Measurements from ENCODE around the gene SLC35B1.

DNA sequence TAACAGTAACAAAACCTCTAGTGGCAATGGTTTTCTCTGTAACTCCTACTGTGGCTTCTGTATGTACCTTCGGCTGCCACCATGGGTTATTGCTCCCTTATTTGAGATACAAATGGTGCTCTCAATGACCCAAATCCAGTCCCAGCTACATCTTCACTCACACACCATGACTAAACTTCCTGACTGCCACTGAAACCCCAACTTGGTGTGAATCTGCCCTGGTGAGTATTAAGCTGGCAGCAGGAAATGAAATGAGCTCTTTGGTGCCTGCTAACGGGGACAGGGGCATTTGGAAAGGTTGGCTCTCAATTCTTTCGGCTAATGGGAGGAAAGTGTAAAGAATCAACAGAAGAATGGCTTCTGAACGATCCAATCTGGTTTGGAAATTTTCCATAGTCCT lies 7.5 kb upstream of the SLC35B1 start:
- TF ChIP-seq, protein P1, sequence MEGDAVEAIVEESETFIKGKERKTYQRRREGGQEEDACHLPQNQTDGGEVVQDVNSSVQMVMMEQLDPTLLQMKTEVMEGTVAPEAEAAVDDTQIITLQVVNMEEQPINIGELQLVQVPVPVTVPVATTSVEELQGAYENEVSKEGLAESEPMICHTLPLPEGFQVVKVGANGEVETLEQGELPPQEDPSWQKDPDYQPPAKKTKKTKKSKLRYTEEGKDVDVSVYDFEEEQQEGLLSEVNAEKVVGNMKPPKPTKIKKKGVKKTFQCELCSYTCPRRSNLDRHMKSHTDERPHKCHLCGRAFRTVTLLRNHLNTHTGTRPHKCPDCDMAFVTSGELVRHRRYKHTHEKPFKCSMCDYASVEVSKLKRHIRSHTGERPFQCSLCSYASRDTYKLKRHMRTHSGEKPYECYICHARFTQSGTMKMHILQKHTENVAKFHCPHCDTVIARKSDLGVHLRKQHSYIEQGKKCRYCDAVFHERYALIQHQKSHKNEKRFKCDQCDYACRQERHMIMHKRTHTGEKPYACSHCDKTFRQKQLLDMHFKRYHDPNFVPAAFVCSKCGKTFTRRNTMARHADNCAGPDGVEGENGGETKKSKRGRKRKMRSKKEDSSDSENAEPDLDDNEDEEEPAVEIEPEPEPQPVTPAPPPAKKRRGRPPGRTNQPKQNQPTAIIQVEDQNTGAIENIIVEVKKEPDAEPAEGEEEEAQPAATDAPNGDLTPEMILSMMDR (IDR thresholded peaks at IDR 0.05; ENCODE audit: low read depth, low read length, poor library complexity, severe bottlenecking) = no peak
- TF ChIP-seq EZH2phosphoT487 (IDR thresholded peaks at IDR 0.05; ENCODE audit: borderline replicate concordance, low read length) = no peak
